NCI-H1417 treated with DMSO at 0.1 percent for 48 hours (cell line): ENCODE results near the gene NAT16.
"Not testable (repeated sequence)": the region's sequence is repeated elsewhere in the genome, so short reads cannot be mapped to it uniquely, and the experiment has no call there.

ENCODE experiments used
- DNase-seq: peaks from one replicate; lab custom pipeline; 2025; lab: John Stamatoyannopoulos, UW

Gene NAT16

GRCh38 chr7:101180130-101180755 is at the start of gene NAT16:
Gene NAT16, minus strand, starts transcription at chr7:101180293. Its CDS starts 5,486 bp downstream, at chr7:101174807.
- no peak for DNase-seq

DNA sequence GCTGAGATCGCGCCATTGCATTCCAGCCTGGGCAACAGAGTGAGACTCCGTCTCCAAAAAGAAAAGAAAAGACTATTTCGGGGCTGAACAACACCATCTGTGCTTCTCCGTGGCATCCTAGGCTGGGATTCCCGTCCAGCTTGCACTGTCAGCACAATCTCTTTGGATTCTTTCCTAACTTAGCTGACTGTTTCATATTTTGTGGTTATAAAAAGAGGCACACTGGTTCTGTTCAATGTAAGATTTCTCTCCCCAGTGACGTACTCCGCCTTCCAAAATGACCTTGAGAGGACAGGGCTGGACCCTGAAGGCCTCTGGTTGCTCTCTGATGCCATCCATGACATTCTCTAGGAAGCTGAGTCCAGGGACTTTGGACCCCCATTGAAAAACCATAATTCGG is 46.6 kb upstream of the NAT16 start:
- no peak for DNase-seq

DNA sequence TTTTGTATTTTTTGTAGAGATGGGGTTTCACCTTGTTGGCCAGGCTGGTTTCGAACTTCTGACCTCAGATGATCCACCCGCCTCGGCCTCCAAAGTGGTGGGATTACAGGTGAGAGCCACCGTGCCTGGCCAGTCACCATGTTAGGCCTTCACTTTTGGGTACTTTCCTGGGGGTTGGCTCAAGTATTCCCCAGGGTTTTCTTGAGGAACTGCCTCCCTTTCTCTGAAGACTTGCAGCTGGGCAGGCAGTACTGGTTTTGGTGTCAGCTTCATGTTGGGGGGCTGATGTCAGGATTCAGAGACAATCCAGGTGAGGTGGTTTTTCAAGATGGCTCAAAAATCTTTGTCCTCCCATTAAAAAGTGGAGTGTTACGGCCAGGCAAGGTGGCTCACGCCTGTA is 45.6 kb upstream of the NAT16 start:
- no peak for DNase-seq

DNA sequence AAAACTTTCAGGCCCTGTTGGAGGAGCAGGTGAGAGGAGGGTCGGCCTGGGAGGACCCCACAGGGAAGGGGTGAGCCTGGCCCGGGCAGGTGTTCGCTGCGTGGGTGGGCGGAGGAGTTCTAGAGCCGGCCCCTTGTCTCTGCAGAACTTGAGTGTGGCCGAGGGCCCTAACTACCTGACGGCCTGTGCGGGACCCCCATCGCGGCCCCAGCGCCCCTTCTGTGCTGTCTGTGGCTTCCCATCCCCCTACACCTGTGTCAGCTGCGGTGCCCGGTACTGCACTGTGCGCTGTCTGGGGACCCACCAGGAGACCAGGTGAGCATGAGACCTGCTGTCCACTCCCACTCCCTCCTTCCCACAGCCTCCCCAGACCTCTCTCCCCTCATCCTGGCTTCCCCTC is 43.4 kb upstream of the NAT16 start:
- no peak for DNase-seq

DNA sequence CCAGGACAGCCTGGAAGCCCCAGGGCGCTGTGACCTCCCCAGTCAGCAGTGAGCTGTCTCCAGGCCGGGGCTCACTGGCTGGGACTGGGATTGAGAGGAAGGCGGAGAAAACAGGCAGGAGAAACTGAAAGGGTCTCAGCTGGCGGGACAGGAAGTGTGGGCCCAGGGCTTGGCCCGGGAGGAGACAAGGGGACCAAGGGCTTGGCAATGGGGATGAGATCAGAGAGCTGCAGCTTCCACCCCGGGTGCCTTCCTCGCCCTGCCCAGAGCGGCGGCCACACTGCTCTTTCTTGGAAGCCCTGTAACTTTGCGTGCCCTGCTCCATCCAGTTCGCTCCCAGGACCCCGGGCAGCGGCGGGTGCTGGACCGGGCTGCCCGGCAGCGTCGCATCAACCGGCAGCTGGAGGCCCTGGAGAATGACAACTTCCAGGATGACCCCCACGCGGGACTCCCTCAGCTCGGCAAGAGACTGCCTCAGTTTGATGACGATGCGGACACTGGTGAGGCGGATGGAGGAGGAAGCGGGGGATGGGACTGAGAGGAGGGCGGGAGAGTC is 42.3 kb upstream of the NAT16 start:
- no peak for DNase-seq

DNA sequence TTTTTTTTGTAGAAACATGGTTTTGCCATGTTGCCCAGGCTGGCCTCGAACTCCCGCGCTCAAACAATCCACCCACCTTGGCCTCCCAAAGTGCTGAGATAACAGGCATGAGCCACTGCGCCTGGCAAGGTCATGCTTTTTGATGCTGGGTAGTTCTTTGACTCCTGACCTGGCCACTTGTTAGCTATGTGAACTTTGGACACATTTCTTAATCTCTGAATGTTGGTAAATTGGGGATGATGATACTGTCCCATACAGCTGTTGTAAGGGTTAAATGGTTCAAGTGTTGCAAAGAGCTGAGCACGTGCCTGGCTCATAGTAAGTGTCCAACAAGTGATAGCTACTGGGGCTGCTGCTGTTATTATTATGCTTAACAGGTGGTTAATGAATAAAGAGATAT is 40.2 kb upstream of the NAT16 start:
- DNase-seq: no peak

DNA sequence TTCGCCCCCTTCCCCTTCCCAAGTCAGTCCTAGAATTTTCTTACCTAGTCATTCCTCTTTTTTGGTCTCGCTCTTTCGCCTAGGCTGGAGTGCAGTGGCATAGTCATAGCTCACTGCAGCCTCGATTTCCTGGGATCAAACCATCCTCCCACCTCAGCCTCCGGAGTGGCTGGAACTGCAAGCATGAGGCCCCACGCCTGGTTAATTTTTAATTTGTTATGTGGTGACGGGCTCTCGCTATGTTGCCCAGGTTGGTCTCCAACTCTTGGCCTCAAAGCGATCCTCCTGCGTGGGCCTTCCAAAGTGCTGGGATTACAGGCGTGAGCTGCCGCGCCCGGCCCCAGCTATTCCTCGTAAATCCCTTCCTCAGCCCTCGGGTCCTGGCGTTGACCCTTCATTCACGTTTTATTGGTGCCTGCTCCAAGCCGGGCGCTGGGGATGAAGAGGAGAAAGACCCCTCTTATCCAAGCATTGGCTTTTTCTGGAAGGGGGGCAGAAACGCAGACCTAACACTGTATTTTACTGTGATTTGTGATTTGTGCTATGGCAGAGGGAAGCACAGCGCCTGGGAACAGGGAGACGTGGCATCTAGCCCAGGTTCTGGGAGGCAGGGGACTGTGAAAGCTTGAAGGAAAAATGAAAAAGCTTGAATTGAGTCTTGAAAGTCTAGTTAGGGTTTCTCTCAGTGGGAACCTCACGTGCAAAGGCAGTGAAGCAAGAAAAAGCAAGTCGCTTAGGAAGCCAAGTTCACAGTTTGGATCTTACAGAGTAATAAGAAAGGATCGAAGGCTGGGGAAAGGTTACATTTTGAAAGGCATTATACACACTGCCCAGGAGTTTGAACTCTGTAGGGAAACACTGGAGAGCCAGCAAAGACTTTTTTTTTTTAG is 38.4 kb upstream of the NAT16 start:
- no peak for DNase-seq

DNA sequence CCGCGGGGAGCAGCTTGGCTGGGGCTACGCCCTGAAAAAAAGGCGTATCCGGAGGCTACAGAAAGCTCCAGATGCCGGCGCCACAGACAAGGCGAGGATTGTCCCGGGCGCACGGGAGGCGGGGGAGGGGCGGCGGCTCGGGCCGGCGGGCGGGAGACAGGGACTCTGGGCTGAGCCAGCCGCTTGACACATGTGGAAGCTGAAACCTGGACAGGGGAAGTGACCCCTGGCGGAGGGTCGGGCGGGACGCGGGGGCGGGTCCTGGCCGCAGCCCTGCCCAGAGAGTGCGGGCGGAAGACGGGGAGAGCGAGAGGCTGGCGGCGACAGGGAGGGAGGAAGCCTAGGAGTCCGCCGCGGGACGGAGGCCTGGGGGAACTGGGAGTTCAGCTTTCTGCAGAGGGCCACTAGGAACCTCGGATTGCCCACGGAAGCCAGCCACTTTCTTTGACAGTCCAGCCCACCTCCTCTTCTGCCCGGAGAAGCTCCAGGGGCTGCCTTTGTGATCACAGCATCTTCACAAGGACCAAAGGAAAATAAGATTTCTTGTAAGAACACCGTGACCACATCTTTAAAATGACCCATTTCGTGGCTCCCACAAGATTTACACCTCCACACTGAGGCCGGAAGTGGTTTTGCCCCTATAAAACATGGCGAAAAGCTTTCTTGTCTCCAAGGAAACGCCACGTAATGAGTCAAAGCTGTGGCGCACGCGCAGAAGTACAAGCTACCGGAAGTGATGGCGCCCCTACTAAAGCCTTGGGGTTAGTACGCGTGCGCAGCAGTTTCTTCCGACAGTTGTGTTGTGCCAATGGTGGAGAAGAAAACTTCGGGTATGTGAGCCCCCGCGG is 37.5 kb upstream of the NAT16 start, which contains the start of the genes PLOD3 and ZNHIT1:
Gene PLOD3 (minus strand): TSS at position 194 of the 848 bp plus-strand sequence. CDS start 307 bp downstream, outside the sequence.
Gene ZNHIT1 (plus strand): TSS at position 778 of the 848 bp plus-strand sequence. CDS start 31 bp downstream, at position 809.
- peak; percentile 91 for DNase-seq

DNA sequence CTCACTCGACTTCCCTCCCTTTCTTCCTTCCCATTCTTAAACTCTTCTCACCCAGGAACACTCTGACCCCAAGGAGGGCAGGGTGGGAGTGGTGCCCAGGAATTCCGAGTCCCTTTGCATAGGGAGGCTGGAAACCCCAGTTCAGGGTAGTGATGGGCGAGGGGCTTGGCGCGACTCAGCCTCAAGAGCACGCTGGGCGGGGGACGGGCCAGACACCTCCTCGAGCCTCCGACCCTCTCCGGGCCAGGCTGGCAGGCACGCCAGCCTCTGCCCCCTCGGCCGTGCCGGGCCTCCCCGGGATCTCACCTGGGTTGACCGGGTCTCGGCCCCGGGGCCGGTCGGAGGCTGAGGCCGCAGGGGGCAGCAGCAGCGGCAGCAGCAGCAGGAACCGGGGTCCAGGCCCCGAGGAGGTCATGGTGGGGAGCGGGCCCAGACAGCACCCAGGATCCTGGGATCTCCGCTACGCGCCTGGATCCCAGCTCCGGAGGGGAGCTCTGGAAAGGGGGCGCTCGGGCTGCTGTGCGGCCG is 36.8 kb upstream of the NAT16 start:
- DNase-seq: no peak

DNA sequence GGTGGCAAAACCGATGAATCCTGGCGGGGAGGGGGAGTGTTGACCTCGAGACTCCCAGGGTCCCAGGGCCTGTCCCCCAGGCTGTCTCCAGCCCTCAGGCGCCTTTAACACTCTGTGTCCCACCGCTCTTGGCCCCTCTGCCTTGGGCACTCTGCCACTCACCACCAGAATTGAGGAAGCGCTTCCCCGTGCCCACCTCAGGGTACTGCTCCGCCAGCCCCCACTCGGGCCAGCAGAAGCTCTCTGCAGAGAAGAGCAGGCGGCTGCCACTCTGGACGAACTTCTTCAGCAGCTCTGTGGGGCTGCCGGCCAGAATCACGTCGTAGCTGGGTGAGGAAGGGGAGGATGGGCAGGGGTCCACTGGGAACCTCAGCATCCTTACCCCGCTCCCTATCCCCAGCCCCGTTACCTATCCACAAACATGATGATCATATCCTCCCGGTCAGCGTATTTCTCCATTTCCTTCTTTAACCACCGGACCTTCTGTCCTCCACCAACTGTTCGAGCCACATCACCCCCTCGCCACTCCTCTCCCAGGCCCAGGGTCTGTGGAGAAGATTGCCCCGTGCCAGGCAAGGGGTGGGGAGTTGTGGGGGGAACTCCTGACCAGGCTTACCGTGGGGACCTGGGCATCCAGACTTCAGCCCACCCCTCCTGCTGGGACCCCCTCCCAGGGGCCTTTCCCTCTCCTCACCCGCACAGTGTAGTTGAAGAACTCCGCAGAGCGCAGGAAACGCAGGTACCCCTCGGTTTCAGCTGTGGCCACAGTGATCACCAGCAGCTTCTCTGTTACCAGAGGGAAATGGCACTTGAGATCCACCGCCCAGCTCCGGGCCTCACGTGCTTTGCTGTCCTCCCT is 36.1 kb upstream of the NAT16 start:
- DNase-seq: no peak

DNA sequence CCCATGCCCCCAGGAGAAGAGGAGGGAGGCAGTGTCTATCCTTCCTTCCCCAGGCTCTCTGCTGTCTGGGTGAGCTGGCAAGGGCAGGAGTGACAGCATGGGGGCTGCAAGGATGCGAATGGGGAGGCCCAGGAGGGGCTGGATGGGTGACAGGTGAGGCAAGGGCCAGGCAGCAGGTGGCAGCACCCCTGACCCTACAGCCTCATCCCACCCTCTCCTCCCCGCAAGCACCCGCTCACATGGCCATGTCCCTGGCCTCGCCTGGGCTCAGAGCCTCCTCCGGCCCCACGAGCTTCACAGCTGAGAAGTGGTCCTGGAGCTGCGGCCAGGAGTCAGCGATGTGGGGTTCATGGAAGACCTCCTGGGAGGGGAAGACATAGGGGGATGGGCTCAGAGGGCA is 31.9 kb upstream of the NAT16 start:
- no peak for DNase-seq

- no peak for DNase-seq
Measured at GRCh38 chr7:101211501-101211900, 31.4 kb upstream of the NAT16 start.

DNA sequence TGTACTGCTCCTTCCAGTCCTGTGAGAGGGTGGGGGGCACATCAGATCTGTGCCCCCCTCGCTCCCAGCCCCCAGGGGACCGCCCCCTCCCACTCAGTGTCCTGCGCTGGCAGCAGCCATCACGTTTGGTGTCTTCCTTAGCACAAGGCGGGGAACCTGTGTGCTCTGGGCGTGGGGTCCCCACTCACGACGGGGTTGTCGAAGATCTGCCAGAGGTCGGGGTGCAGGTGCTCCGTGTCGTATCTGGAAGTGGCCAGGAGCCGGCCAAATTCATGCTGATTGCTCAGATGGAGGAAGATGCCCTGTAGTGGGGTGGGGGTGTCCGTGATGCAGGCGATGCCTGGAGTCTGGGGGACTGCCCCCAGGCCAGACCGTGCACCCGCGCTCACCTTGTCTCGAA is 30.1 kb upstream of the NAT16 start:
- no peak for DNase-seq

GRCh38 chr7:101208794-101209193 is 28.7 kb upstream of the NAT16 start:
- no peak for DNase-seq

DNA sequence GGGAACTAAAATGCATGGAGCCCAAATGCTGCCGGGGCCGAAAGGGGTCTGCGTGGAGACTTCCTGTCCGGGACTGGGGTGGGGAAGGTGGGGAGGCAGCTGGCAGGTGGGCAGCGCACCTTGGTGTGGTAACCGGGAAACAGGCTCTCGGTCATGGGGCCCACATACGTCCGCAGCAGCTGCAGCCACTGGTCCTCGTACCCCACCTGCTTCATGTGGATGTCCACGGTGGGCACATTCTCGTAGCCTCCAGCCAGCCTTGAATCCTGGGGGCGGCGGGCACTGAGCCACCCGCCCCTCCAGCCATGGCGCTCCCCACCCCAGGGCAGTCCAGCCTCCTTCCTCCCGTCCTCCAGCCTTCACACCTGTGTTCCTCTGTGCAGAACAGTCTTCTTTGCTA is 27.4 kb upstream of the NAT16 start:
- no peak for DNase-seq

GRCh38 chr7:101206665-101207042 is 26.6 kb upstream of the NAT16 start:
- no peak for DNase-seq

DNA sequence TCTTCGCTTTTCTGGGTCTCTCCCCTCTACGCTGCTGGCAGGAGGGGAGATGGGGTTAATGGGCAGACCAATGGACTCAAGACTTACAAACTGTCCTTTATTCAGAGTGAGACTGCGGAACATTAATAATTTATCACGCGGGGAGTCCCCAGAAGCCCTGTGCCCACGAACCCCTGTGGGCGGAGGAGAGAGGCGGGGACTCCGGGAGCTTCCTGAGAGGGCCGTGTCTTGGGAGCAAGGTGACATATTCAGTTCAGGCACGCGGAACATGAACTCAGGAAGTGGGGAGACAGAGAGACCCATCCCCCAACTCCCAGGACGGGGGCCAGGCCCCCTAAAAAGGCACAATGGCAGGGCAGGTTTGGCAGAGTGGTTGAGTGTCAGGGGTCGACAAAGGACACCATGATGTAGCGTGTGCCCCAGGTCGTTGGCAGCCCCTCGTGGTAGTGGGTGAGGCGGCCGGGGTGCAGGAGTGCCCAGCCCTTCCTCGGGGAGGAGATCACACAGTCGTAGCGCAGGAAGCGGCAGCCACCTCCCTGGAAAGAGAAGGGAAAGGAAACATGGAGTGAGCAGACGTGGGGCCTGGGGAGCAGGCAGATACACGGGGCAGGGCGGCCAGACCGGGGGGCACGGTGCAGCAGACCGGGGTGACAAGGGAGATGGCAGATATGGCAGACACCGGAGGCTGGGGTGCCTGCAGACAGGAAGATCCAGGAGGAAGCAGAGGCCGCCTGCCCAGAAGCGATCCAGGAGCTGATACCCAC is 26.0 kb upstream of the NAT16 start:
- DNase-seq: no peak

GRCh38 chr7:101203740-101204738 is 23.9 kb upstream of the NAT16 start:
- not testable (repeated sequence) for DNase-seq

- no peak for DNase-seq
Measured at GRCh38 chr7:101202603-101202918, 22.5 kb upstream of the NAT16 start.
